MCF 10A (cell line): ENCODE measurements around the gene KLLN. TPM values are rescaled to one million over a fixed set of nuclear protein-coding genes. Genes with fewer than 3 reads are reported as not detected.

Source experiments
- BruUV-seq: library from RNA; stranded (reverse); fragments of 400-500 nt; replicated peaks from 2 replicates; lab custom pipeline; 2021; lab: Mats Ljungman, UMichigan
- CTCF ChIA-PET: fragments of 300-600 bp; sonication (Branson Sonifier 250); formaldehyde crosslinking; extraction: SDS; loops from one replicate; lab custom pipeline; 2021; ENCODE audit warnings: antibody characterized with exemption, inconsistent platforms; lab: Yijun Ruan, JAX
- POLR2A ChIA-PET: fragments of 300-600, 350-650 bp; sonication (Branson Sonifier 250); formaldehyde crosslinking; extraction: SDS; loops from one replicate; lab custom pipeline; 2020; ENCODE audit warnings: antibody characterized with exemption, inconsistent platforms; lab: Yijun Ruan, JAX
- DNase-seq: peaks from one replicate; pipeline ENCODE4 v3.0.0-alpha.2; 2018; ENCODE audit not compliant: unreplicated experiment
- H3K27ac Mint-ChIP-seq: one replicate; pipeline ENCODE4 v1.8.0; 2022; ENCODE audit warnings: mild to moderate bottlenecking, low read depth, mixed read lengths; ENCODE audit not compliant: unreplicated experiment
- H3K27me3 Mint-ChIP-seq: one replicate; pipeline ENCODE4 v1.8.0; 2022; ENCODE audit warnings: mixed read lengths; ENCODE audit not compliant: insufficient read depth, unreplicated experiment
- H3K36me3 Mint-ChIP-seq: one replicate; pipeline ENCODE4 v1.8.0; 2022; ENCODE audit warnings: mild to moderate bottlenecking, moderate library complexity, mixed read lengths; ENCODE audit not compliant: insufficient read depth, unreplicated experiment
- H3K4me1 Mint-ChIP-seq: one replicate; pipeline ENCODE4 v1.8.0; 2022; ENCODE audit warnings: mixed read lengths; ENCODE audit not compliant: insufficient read depth, unreplicated experiment
- H3K4me3 Mint-ChIP-seq: one replicate; pipeline ENCODE4 v1.8.0; 2022; ENCODE audit warnings: mild to moderate bottlenecking, moderate library complexity, mixed read lengths; ENCODE audit not compliant: unreplicated experiment
- H3K9me3 Mint-ChIP-seq: one replicate; pipeline ENCODE4 v1.8.0; 2022; ENCODE audit warnings: mixed read lengths; ENCODE audit not compliant: unreplicated experiment
- CTCF ChIP-seq: fragments of 200-600 bp; IDR thresholded peaks from one replicate; pipeline ENCODE4 v1.8.0; 2022; ENCODE audit warnings: antibody characterized with exemption, mild to moderate bottlenecking; ENCODE audit not compliant: unreplicated experiment
- intact Hi-C: fragments of 100-400 bp; cut with micrococcal nuclease; formaldehyde crosslinking; loops from 2 replicates; pipeline ENCODE4 v1.14.1; 2022
- total RNA-seq: library from RNA; stranded (reverse); gene quantifications from 2 replicates; pipeline ENCODE4 v1.2.3, GENCODE V29; 2022

The KLLN gene
- total RNA-seq, 1 experiment from 2014 or later, result 0.68 TPM

- intact Hi-C loops, result loop anchor here (1.0 kb wide), 1 partner anchor 25 kb away; the partner anchor contains the start of gene ATAD1
- no peak for TF ChIP-seq CTCF
- peak overlapping the region; percentile 95 for H3K27ac Mint-ChIP-seq
- DNase-seq, result peak; percentile 81
- peaks cover 28% of the 10 kb centered on the region for H3K4me1 Mint-ChIP-seq
- CTCF ChIA-PET, result interaction anchor here (0.8 to 1.2 kb wide), 3 partner anchors 9 to 23 kb away, joined by 3 to 5 read pairs (median 3); partner anchors contain the start of genes KLLN and PTEN
- POLR2A ChIA-PET, result interaction anchor here (0.6 to 14.7 kb wide), 13 partner anchors 9 to 1282 kb away, joined by 3 to 186 read pairs (median 5); partner anchors contain the start of genes ATAD1, KLLN and PTEN
- no peaks in the 10 kb centered on the region for H3K9me3 Mint-ChIP-seq
- TSS peak; percentile 97 for BruUV-seq
- peak overlapping the region; percentile 66 for H3K4me3 Mint-ChIP-seq
- no peaks in the 10 kb centered on the region for H3K27me3 Mint-ChIP-seq
- H3K36me3 Mint-ChIP-seq, result no peaks in the 10 kb centered on the region
These were observed 20.4 kb downstream of the KLLN start for GRCh38 chr10:87842776-87843497.

GRCh38 chr10:87842220-87842641, 21.1 kb downstream of the KLLN start:
- Mint-ChIP-seq H3K27me3 (peaks cover 4% of the 10 kb centered on the region), H3K36me3 (no peaks in the 10 kb centered on the region), H3K9me3 (no peaks in the 10 kb centered on the region), H3K27ac (peak overlapping the region; percentile 95), H3K4me1 (peaks cover 28% of the 10 kb centered on the region), H3K4me3 (peak overlapping the region; percentile 66)
- ChIA-PET POLR2A (interaction anchor here (0.6 to 14.7 kb wide), 15 partner anchors 9 to 1283 kb away, joined by 3 to 186 read pairs (median 5); partner anchors contain the start of genes ATAD1, KLLN and PTEN), CTCF (interaction anchor here (0.6 to 1.9 kb wide), 7 partner anchors 8 to 1258 kb away, joined by 3 to 14 read pairs (median 3); partner anchors contain the start of gene ATAD1)
- TF ChIP-seq CTCF, result no peak
- DNase-seq, result peak; percentile 89
- intact Hi-C loops, result no loop called here
- no TSS peak for BruUV-seq

- intact Hi-C loops, result no loop called here
- no peak for DNase-seq
- H3K9me3 Mint-ChIP-seq, result no peaks in the 10 kb centered on the region
- peaks cover 14% of the 10 kb centered on the region for H3K27me3 Mint-ChIP-seq
- H3K4me1 Mint-ChIP-seq, result peaks cover 25% of the 10 kb centered on the region
- no peak overlapping the region for H3K4me3 Mint-ChIP-seq
- ChIA-PET CTCF (interaction anchor here (0.6 to 1.9 kb wide), 5 partner anchors 9 to 547 kb away, joined by 3 to 14 read pairs (median 5); partner anchors contain the start of gene ATAD1), POLR2A (interaction anchor here (0.7 to 14.7 kb wide), 8 partner anchors 10 to 39 kb away, joined by 3 to 186 read pairs (median 8); partner anchors contain the start of genes ATAD1, KLLN and PTEN)
- no TSS peak for BruUV-seq
- no peak overlapping the region for H3K27ac Mint-ChIP-seq
- H3K36me3 Mint-ChIP-seq, result no peaks in the 10 kb centered on the region
- no peak for TF ChIP-seq CTCF
These were observed 22.1 kb downstream of the KLLN start for GRCh38 chr10:87841186-87841585.

GRCh38 chr10:87838650-87839049, 24.7 kb downstream of the KLLN start:
- POLR2A ChIA-PET, result interaction anchor here (0.7 to 14.7 kb wide), 4 partner anchors 8 to 24 kb away, joined by 3 to 186 read pairs (median 36); partner anchors contain the start of genes ATAD1, KLLN and PTEN
- intact Hi-C loops, result no loop called here
- H3K27ac Mint-ChIP-seq, result no peak overlapping the region
- H3K36me3 Mint-ChIP-seq, result no peaks in the 10 kb centered on the region
- CTCF ChIA-PET, result interaction anchor here (0.6 to 2.4 kb wide), 5 partner anchors 9 to 551 kb away, joined by 3 to 7 read pairs (median 3); no protein-coding TSS in a partner anchor
- peaks cover 17% of the 10 kb centered on the region for H3K4me1 Mint-ChIP-seq
- TF ChIP-seq CTCF, result no peak
- no TSS peak for BruUV-seq
- H3K27me3 Mint-ChIP-seq, result peaks cover 20% of the 10 kb centered on the region
- H3K9me3 Mint-ChIP-seq, result no peaks in the 10 kb centered on the region
- H3K4me3 Mint-ChIP-seq, result no peak overlapping the region
- no peak for DNase-seq
